B cell (primary cell): Measurements from ENCODE around the gene DACT3. TPM values are rescaled to one million over a fixed set of nuclear protein-coding genes. Genes with fewer than 3 reads are reported as not detected.

Experiments
- ATAC-seq: fragments of 200-7000 bp; cut with Tn5 transposase; one replicate; pipeline ENCODE4 v1.10.0; 2021; ENCODE audit warnings: low read depth, mild to moderate bottlenecking, moderate number of reproducible peaks, moderate library complexity
- CTCF ChIA-PET: fragments of 350-600 bp; sonication (Branson Sonifier 250); formaldehyde crosslinking; loops from one replicate; lab custom pipeline; 2021; ENCODE audit warnings: antibody characterized with exemption, inconsistent platforms; lab: Charles Lee
- POLR2A ChIA-PET: fragments of 350-600 bp; sonication (Branson Sonifier 250); formaldehyde crosslinking; loops from one replicate; lab custom pipeline; 2021; ENCODE audit warnings: antibody characterized with exemption; lab: Charles Lee
- DNase-seq: peaks from one replicate; pipeline ENCODE4 v3.0.0; 2013
- H2AFZ ChIP-seq: 2 replicates; pipeline ENCODE4 v1.6.1; 2012; ENCODE audit warnings: mild to moderate bottlenecking, low read depth, low read length; ENCODE audit not compliant: insufficient read depth, poor library complexity, severe bottlenecking
- H3K27ac ChIP-seq, 2 donors: 1 replicate in 1 of 2; 2 replicates in 1 of 2; pipeline ENCODE4 v1.5.1; 2012 to 2013; ENCODE audit warnings: low read length in 2 of 2, mild to moderate bottlenecking in 2 of 2, moderate library complexity in 1 of 2
- H3K27me3 ChIP-seq, 4 experiments: fragments of 200-600 bp in 1 of 4; sonication (generic) in 1 of 4; replicated peaks in 1 of 4; 1 replicate in 2 of 4; 2 replicates in 2 of 4; pipeline versions ENCODE4 v1.6.1 to v1.7.0; 2013 to 2016; ENCODE audit warnings: low read length in 3 of 4, mild to moderate bottlenecking in 2 of 4, mixed read lengths in 1 of 4, moderate library complexity in 1 of 4; ENCODE audit not compliant: insufficient read depth in 4 of 4, control insufficient read depth in 3 of 4; ENCODE audit errors: control extremely low read depth in 1 of 4
- H3K36me3 ChIP-seq, 2 experiments: replicated peaks in 1 of 2; 1 replicate in 1 of 2; 2 replicates in 1 of 2; pipeline versions ENCODE4 v1.6.1 to v1.7.1; 2013; ENCODE audit warnings: low read length in 1 of 2; ENCODE audit not compliant: insufficient read depth in 2 of 2, control insufficient read depth in 1 of 2; ENCODE audit errors: control extremely low read depth in 1 of 2, extremely low read depth in 1 of 2
- H3K4me1 ChIP-seq, 2 donors: fragments of 200-600 bp in 1 of 2; sonication (generic) in 1 of 2; 1 replicate in 1 of 2; 2 replicates in 1 of 2; pipeline versions ENCODE4 v1.5.1 to v1.6.1; 2013 to 2017; ENCODE audit warnings: low read length in 2 of 2; ENCODE audit not compliant: control insufficient read depth in 2 of 2, insufficient read depth in 2 of 2
- H3K4me2 ChIP-seq: replicated peaks from 2 replicates; pipeline ENCODE3; 2012; ENCODE audit warnings: mild to moderate bottlenecking, low read depth, low read length; ENCODE audit not compliant: poor library complexity, severe bottlenecking
- H3K4me3 ChIP-seq, 5 experiments: fragments of 200-600 bp in 1 of 5; sonication (generic) in 1 of 5; 1 replicate in 3 of 5; 2 replicates in 2 of 5; pipeline versions ENCODE4 v1.5.1 to v1.7.0; 2011 to 2016; ENCODE audit warnings: low read length in 4 of 5, mild to moderate bottlenecking in 4 of 5, low read depth in 2 of 5, control low read depth in 1 of 5, moderate library complexity in 1 of 5; ENCODE audit not compliant: insufficient read depth in 1 of 5; ENCODE audit errors: control extremely low read depth in 1 of 5, extremely low read depth in 1 of 5
- H3K79me2 ChIP-seq: fragments of 200-600 bp; sonication (generic); one replicate; pipeline ENCODE4 v1.6.0; 2016; ENCODE audit warnings: low read length; ENCODE audit not compliant: control insufficient read depth, insufficient read depth
- H3K9ac ChIP-seq: fragments of 200-600 bp; sonication (generic); 2 replicates; pipeline ENCODE4 v1.6.1; 2017; ENCODE audit warnings: mild to moderate bottlenecking, low read length, moderate library complexity
- H3K9me3 ChIP-seq, 3 donors: one replicate each; pipeline versions ENCODE4 v1.6.1 to v1.7.1; 2013; ENCODE audit warnings: low read length in 2 of 3; ENCODE audit not compliant: control insufficient read depth in 2 of 3, insufficient read depth in 1 of 3; ENCODE audit errors: control extremely low read depth in 1 of 3
- H4K20me1 ChIP-seq: 2 replicates; pipeline ENCODE4 v1.6.0; 2012; ENCODE audit warnings: mild to moderate bottlenecking, low read length; ENCODE audit not compliant: insufficient read depth, control insufficient read depth, poor library complexity, severe bottlenecking
- H3K27ac Mint-ChIP-seq: one replicate; pipeline ENCODE4 v1.8.0; 2021; ENCODE audit warnings: mixed read lengths
- H3K27me3 Mint-ChIP-seq: one replicate; pipeline ENCODE4 v1.8.0; 2021; ENCODE audit warnings: mixed read lengths
- H3K4me1 Mint-ChIP-seq: one replicate; pipeline ENCODE4 v1.8.0; 2021; ENCODE audit warnings: mixed read lengths
- H3K4me3 Mint-ChIP-seq: one replicate; pipeline ENCODE4 v1.8.0; 2021; ENCODE audit warnings: mixed read lengths
- H3K9me3 Mint-ChIP-seq: one replicate; pipeline ENCODE4 v1.8.0; 2022; ENCODE audit warnings: mixed read lengths; ENCODE audit not compliant: insufficient read depth
- CTCF ChIP-seq: fragments of 200-600 bp; IDR thresholded peaks from one replicate; pipeline ENCODE4 v1.8.0; 2022; ENCODE audit warnings: antibody characterized with exemption, mild to moderate bottlenecking
- EZH2 ChIP-seq: IDR thresholded peaks from 2 replicates; pipeline ENCODE4 v1.6.1; 2012; ENCODE audit warnings: borderline replicate concordance, low read depth, mild to moderate bottlenecking, moderate library complexity, low read length; ENCODE audit not compliant: insufficient read depth, poor library complexity, severe bottlenecking
- WGBS: methylation state at CpG from one replicate; pipeline ENCODE4 v1.1.5; 2013; ENCODE audit warnings: missing lambda C conversion rate; ENCODE audit not compliant: insufficient coverage; 5-methylcytosine and 5-hydroxymethylcytosine counted together
- intact Hi-C: fragments of 100-400 bp; cut with micrococcal nuclease; formaldehyde crosslinking; loops from one replicate; pipeline ENCODE4 v1.10.0; 2022
- polyA plus RNA-seq: library from polyadenylated mRNA; depleted of rRNA; stranded (reverse); fragments of >200 nt; gene quantifications from 2 replicates; pipeline ENCODE4 v1.2.3, GENCODE V29; 2012
- total RNA-seq, 2 donors: library from RNA; stranded (reverse); fragments of 120-200 nt in 1 of 2; gene quantifications; 1 replicate in 1 of 2; 2 replicates in 1 of 2; pipeline versions ENCODE4 v1.2.3 to v1.2.4, GENCODE V29; 2013 to 2022

Gene DACT3
- total and polyA plus RNA-seq, 2 donors (not counting 1 experiment from before 2014, with no cell fraction given) = 0.03 to 0.15 TPM

GRCh38 chr19:46644720-46645119, 16.3 kb downstream of the DACT3 start:
- no peak overlapping the region for H3K9ac ChIP-seq
- H3K9me3 ChIP-seq = peaks cover 0 to 22% (median 14%) of the 10 kb centered on the region in 3 donors
- POLR2A ChIA-PET = no interaction called here
- no peak overlapping the region for H3K4me3 Mint-ChIP-seq
- TF ChIP-seq CTCF (no peak), EZH2 (no peak)
- H3K4me2 ChIP-seq = no peak overlapping the region
- peaks cover 11 to 12% of the 10 kb centered on the region in 2 donors for H3K4me1 ChIP-seq
- H2AFZ ChIP-seq = no peak overlapping the region
- DNase-seq = no peak
- peaks cover 0 to 42% (median 24%) of the 10 kb centered on the region in 4 experiments for H3K27me3 ChIP-seq
- H4K20me1 ChIP-seq = no peaks in the 10 kb centered on the region
- no peaks in the 10 kb centered on the region for H3K36me3 ChIP-seq
- no peak for ATAC-seq
- intact Hi-C loops = no loop called here
- peaks cover 49% of the 10 kb centered on the region for H3K27me3 Mint-ChIP-seq
- no peaks in the 10 kb centered on the region for H3K79me2 ChIP-seq
- H3K27ac ChIP-seq = no peak overlapping the region
- no peaks in the 10 kb centered on the region for H3K9me3 Mint-ChIP-seq
- H3K27ac Mint-ChIP-seq = no peak overlapping the region
- peaks cover 9% of the 10 kb centered on the region for H3K4me1 Mint-ChIP-seq
- H3K4me3 ChIP-seq = no peak overlapping the region
- CTCF ChIA-PET = interaction anchor here (1.2 to 2.4 kb wide), 2 partner anchors 17 to 30 kb away, joined by 3 to 13 read pairs; no protein-coding TSS in a partner anchor
- 74% methylated on average over 3 of the region's 3 CpGs for WGBS

GRCh38 chr19:46640656-46641055, 20.3 kb downstream of the DACT3 start:
- no peak overlapping the region for H3K4me3 ChIP-seq
- peaks cover 0 to 21% (median 8%) of the 10 kb centered on the region in 4 experiments for H3K27me3 ChIP-seq
- Mint-ChIP-seq H3K4me3 (peak overlapping the region; percentile 40), H3K4me1 (peaks cover 4% of the 10 kb centered on the region), H3K27me3 (peaks cover 25% of the 10 kb centered on the region), H3K9me3 (no peaks in the 10 kb centered on the region), H3K27ac (no peak overlapping the region)
- H3K4me1 ChIP-seq = peaks cover 30 to 34% of the 10 kb centered on the region in 2 donors
- H3K9ac ChIP-seq = no peak overlapping the region
- intact Hi-C loops = no loop called here
- POLR2A ChIA-PET = no interaction called here
- 90% methylated on average over 2 of the region's 2 CpGs for WGBS
- CTCF ChIA-PET = interaction anchor here (0.7 to 1.3 kb wide), 3 partner anchors 20 to 73 kb away, joined by 3 read pairs; no protein-coding TSS in a partner anchor
- no peak for ATAC-seq
- H3K9me3 ChIP-seq = no peaks in the 10 kb centered on the region
- H3K4me2 ChIP-seq = no peak overlapping the region
- DNase-seq = no peak
- H3K27ac ChIP-seq = no peak overlapping the region
- no peaks in the 10 kb centered on the region for H3K36me3 ChIP-seq
- H2AFZ ChIP-seq = no peak overlapping the region
- H4K20me1 ChIP-seq = no peaks in the 10 kb centered on the region
- no peak for TF ChIP-seq EZH2
- no peak for TF ChIP-seq CTCF
- H3K79me2 ChIP-seq = no peaks in the 10 kb centered on the region
